SK-MEL-5 (cell line): ENCODE data around the gene DNAH6. TPM values are rescaled to one million over a fixed set of nuclear protein-coding genes. Genes with fewer than 3 reads are reported as not detected.
A peak's percentile ranks its signal among the peaks of the same experiment; 100 is the strongest.

Experiments used
- DNase-seq: peaks from one replicate; pipeline ENCODE4 v3.0.0-alpha.2; 2016; ENCODE audit warnings: low read depth, low spot score
- in situ Hi-C: cut with HindIII; loops from 2 replicates; pipeline ENCODE4 v1.10.0; 2016; ENCODE audit warnings: low sequenced_read_pairs, high pct_unique_total_duplicates, low pct_unique_long_range_greater_than_20kb
- total RNA-seq: library from RNA; depleted of rRNA; stranded (reverse); fragments of >200 nt; shearing (Covaris generic); gene quantifications from 2 replicates; pipeline ENCODE4 v1.2.3, GENCODE V29; 2014

Gene DNAH6
- total RNA-seq, 1 experiment from 2014 or later, result 15.6 TPM

DNA sequence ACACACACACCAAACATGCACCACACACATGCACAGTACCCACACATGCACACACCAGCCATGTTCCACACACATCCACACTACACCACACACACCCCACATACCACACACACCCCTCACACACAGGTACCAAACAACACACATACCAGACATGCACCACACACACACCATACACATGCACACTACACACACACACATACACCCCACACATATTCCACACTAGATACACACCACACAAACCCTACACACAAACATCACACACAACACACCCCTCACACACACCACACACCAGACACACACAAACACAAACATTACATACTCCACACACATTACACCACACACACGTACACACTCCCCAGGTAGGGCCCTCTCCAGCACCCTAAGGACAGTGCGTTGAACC lies 313.4 kb downstream of the DNAH6 start:
- in situ Hi-C loops, result no loop called here
- DNase-seq, result no peak

DNA sequence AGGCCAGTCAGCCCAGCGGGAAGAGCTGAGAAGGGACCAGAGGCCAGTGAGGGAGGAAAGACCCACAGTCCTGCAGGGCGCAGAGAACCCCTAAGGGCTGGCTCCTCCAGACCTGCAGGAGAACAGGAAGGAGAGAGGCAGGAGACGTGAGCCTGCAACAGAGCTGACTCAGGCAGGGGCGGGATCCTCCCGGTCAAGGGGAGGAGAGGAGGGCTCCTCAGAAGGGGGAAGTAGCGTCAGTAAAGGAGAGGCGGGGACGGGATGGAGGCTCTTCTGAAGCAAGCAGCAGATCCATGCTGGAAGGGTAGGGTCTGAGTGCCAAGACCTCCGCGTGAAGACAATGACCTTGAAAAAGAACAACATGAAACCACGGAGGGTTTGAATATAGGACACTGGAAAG lies 313.8 kb downstream of the DNAH6 start:
- DNase-seq, result no peak
- in situ Hi-C loops, result no loop called here

DNA sequence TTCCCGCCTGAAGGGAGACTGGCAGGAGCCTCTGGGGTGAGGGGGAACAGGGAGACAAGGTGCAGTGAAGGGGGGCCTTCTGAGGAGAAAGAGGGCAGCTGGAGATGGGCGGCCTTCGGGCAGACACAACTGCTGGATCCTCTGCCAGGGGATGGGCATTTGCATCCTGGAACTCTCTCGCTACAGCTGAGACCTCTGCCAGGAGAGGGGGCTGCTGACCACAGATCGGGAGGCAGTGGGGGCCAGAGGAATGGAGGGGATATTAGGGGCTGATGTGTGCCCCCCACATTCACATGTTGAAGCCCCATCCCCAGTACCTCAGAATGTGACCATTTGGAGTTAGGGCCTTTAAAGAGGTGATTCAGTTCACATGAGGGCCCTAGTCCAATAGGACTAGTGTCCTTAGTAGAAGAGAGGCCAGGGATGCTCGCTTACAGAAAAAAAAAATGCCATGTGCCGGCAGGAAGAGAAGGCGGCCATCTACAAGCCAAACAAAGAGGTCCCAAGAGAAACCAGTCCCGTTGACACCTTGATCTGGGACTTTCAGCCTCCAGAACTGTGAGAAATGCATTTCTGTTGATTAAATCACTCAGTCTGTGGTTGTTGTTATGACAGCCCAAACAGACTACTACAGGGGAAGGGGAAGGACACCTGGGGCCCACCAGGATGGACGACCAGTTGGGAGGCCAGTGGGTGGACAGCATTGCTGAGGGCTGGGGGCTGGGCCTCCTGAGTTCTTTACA lies 314.6 kb downstream of the DNAH6 start:
- in situ Hi-C loops, result no loop called here

DNA sequence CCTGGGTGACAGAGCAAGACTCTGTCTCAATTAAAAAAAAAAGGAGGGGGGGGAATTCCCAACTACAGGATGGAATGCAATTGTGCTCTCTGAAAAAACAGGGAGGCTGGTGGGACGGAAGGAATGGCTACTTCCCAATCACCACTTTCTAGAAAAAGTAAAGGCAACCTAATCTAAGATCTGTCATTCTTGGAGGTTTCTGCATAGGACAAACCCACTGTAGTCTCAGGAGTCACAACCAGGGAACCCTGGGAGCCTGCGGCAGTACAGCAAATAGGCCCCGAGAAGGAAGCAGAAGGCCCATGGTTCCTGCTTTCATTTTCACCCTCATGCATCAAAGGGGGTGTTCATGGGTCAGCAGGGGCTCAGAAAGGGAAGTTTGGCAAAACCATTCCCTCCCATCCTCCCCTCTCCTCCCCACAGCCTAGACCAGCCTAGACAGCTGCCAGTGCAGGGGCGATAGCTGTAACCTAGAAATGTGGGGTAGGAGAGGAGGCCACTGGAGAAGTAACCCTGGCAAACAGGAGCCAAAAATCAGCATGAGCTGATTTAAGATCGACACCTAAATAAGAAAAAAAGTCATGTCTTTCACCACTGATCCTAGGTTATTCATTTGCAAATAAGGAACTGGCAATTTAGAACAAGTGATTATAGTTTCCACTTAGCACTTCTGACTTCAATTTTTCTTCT lies 316.6 kb downstream of the DNAH6 start:
- no peak for DNase-seq
- in situ Hi-C loops, result no loop called here

More for the DNA sequence above, 314.6 kb downstream of the DNAH6 start:
- DNase-seq, result no peak

DNA sequence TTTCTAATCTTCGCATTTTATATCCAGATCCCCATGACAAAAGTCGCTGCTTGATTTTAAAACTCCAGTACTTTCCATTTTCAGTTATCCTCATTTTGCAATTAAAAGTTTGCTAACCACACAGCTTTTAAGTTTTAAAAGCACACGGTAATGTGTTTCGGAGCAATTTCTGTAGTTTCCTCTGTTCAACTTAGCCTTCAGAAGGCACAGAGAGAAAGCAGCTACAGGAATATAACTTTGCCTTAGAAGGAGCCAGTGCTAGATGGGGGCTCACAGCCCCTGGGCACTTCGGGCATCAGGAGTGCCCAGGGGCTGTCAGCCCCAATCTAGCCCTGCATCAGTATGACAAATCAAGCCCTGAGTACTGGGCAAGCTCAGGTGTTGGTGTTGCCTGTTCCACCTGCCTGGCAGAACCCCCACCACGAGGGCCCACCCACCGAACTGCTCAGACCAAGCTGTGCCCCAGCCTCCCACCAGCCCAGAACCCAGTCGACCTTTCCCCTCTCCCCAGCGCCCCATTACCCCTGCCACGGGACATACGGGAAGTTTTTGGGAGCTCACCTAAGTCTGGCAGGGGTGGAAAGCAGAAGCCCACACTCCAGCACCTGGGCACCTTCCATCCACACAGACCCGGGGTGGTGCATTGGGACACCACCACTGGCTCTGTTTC lies 317.3 kb downstream of the DNAH6 start:
- in situ Hi-C loops, result no loop called here
- DNase-seq, result no peak

DNA sequence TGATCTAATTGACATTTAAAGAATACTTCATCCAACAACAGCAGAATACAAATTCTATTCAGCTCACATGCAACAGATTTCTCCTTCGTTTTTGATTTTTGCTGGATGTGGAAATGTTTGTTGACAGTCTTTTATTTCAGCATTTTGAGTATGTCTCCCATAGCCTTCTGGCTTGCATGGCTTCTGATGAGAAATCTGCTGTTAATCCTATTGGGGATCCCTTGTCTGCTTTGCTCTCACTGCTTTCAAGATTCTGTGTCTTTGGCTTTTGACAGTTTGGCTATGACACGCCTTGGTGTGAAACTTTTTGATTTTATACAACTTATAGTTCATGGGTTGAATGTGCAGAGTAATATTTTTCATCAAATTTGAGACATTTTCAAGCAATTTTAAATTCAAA lies 319.9 kb downstream of the DNAH6 start:
- DNase-seq, result no peak
- in situ Hi-C loops, result no loop called here

DNA sequence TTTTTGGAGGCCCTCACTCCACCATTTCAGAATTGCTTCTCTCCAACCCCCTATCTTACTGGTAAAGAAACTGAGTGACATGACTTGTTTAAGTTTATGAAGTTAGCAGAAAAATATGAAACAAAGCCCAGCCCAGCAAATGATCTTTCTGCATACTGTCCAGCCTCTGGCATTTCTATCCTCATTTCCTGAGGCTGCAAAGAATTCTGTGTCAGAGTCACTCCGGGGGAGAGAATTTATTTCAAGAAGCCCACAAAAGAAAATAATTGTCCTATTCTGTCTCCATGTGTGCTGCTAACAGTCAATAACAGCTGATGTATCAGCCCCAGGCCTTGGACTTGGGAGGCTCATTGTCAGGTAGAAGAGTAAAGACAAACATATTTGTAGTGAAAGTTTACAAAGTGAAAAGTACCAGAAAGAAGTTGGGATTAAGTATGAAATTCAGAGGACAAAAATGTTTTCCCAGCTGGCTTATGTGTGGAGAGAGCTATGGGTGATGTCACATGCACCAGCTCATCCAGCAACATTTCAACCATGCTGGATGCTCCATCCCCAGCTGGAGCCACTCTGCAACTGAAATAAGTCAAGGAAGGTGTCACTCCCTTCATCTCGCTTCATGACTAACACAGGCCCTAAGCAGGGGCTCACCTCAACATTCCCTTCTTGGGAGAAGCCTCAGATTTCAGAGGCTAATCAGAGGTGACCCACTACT lies 322.3 kb downstream of the DNAH6 start:
- DNase-seq, result no peak
- in situ Hi-C loops, result no loop called here

DNA sequence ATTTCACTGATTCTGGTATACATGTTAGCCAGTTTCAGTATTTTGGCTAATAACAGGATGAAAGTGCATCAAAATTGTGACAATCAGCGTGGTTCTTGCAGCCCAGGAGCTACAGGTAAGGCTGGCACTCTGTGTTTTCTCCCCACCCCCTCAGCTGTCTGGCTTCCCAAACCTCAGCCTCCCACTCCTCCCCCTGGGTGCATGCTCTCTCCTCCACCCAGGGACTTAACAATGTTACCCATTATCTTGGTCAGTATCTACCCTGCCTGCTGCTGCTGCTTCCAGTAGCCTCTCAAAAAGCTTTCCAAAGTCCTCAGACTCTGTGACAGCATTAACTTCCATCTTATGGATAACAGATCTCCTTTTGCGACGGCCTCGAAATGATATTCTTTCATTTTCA lies 323.6 kb downstream of the DNAH6 start:
- in situ Hi-C loops, result loop anchor here (10.0 kb wide), 1 partner anchor 55 kb away; no protein-coding TSS in a partner anchor
- peak; percentile 52 for DNase-seq

DNA sequence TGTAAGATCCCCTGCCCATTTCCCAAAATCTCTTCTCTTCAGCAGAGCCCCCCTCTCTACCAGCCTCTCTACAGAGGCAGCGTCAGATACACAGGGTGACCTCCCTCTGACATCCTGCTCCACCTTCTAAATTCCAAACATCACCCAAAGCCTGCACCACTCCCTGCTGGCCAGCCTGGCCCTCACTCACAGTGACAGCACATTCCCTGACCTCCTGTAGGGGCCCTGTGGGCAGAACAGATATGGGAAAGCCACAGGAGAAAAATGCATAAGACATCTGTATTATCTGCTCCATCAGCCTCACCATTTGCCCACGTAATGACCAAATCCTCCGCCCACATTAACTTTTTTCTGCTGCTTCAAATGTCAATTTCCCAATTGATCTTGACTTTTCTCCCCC lies 324.0 kb downstream of the DNAH6 start:
- DNase-seq, result peak; percentile 32

DNA sequence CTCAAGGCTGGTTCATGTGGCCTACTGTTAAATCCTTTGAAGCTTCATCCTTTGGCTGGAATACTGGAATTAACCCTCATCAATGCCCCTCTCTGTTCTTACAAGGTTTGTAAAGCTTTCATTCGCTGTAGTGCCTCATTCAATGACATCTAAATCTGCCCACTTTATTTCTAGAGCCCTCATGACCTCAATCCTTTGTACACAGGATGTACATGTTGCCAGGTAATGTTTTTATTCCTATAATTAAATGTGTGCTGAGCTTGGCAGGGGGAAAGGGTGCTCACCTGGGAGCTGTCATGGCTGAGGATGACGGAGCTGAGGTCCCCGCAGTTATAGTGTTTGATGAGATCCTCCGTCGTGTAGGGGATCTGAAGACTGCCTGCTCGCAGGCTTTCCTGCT lies 325.3 kb downstream of the DNAH6 start:
- in situ Hi-C loops, result loop anchor here (10.0 kb wide), 1 partner anchor 57 kb away; no protein-coding TSS in a partner anchor
- no peak for DNase-seq

More for the DNA sequence above, 324.0 kb downstream of the DNAH6 start:
- in situ Hi-C loops, result loop anchor here (10.0 kb wide), 1 partner anchor 56 kb away; no protein-coding TSS in a partner anchor

DNA sequence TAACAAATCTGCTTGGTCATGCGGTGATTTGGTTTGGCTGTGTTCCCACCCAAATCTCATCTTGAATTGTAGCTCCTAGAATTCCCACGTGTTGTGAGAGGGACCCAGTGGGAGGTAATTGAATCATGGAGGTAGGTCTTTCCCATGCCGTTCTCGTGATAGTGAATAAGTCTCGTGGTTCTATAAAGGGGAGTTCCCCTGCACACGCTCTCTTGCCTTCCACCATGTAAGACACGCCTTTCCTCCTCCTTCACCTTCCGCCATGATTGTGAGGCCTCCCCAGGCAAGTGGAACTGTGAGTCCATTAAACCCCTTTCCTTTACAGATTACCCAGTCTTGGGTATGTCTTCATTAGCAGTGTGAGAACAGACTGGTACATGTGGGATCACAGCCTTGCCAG lies 327.8 kb downstream of the DNAH6 start:
- no peak for DNase-seq
- in situ Hi-C loops, result loop anchor here (10.0 kb wide), 1 partner anchor 59 kb away; no protein-coding TSS in a partner anchor

DNA sequence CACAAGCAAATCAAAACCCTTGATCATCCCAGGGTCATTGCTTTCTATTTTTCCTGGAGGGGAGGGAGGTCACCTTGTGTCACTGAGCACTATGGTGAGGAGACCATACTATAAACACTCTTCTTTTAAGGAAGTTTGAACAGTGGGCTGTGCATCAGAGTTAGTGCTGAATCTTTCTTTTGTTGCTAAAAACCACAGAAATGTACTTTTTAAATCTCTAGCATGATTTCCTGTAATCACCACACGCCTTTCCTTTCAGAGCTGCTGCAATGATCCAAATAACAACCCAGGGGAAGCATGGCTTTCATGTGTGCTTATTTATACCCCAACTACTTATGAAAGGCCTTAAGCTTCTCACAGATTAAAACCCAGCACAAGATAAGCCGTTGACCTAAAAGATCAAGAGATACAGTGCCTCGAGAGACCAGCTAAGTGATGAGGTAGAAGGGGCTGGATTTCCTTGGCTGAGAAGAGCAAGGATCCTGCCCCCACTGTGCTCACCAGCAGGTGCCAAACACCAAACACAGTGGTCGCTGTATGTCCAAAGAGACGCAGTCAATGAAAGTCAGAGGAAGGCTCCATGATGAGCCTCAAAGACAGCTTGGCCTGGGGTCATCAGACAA lies 329.9 kb downstream of the DNAH6 start:
- DNase-seq, result peak; percentile 49
- in situ Hi-C loops, result loop anchor here (10.0 kb wide), 1 partner anchor 61 kb away; no protein-coding TSS in a partner anchor

DNA sequence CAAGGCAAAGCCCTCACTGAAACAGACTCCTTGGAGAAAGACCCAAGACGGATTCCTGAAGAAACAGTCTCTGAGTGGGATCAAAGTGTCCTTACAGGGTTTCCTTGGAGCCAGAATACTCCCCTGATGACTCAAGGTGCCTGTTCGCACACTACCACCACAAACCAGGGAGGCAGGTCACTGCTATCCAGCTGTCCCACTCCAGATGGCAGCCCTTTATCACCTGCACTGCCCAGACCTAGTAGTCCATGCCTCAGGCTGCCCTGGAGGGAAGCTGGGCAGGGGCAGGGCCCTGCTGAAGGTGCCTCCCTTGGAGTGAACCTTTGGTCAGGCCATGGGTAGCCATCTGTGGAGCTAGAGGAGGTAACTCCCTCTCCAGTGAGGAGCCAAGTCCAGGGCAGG lies 330.4 kb downstream of the DNAH6 start:
- in situ Hi-C loops, result loop anchor here (10.0 kb wide), 1 partner anchor 62 kb away; no protein-coding TSS in a partner anchor
- no peak for DNase-seq

DNA sequence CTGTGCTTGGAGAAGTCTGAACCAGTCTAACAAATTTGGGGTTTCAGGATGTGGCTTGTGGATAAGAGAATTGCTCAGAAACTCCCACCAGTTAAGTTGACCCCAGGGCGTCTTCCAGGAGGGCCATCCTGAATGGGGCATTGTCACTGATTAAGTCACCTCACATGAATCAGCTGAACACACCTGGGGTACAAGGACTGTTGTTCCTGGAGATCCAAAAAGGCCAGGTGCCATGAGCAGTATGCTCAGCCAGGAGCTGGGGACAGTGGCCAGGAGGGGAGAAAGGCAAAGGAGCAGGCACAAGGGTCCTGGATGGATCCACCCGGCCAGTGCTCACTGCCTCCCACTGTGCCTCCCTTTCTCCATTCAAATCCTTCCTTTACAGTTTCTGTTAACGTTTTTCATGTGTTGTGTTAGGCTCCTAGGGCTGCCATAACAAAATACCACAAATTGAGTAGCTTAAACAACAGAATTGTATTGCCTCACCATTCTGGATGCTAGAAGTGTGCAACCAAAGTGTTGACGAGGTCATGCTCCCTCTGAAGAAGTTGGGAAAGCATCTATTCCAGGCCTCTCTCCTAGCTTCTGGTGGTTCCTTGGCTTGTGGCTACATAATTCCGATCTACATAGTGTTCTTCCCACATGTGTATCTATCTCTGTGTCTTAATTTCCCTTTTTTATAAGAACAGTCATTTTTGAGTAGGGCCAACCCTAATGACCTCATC lies 331.2 kb downstream of the DNAH6 start:
- in situ Hi-C loops, result loop anchor here (10.0 kb wide), 1 partner anchor 63 kb away; no protein-coding TSS in a partner anchor
- DNase-seq, result no peak

DNA sequence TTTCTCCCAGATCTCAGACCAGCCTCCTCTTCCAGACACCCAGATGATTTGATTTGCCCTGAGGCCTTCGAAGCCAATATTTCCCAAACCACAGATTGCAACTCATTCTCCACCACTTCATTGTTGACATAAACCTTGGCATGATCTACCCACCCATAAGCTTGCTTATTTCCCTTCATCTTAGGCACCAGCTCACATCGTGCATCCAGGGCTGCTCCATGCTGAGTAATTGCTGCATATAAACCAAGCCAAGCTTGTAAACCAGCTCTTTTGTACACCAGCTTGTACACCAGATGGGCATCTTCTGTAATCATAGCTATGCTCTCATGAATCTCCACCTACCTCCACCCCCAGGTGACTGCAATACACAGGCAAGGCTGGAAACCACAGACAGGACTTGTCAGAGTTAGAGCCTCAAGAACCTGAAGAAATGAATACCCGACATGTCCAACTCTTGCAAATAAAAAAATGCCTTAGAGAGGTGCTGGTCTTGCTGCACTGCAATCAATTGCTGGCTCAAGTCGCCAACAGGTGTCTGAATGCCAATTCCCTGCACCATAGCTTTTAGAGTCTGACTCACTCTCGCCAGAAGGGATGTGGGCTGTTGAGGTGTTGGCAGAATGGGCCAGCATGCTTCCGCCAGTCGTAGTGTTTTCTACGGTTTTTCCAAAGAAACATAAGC lies 333.1 kb downstream of the DNAH6 start:
- no peak for DNase-seq
- in situ Hi-C loops, result loop anchor here (10.0 kb wide), 1 partner anchor 65 kb away; no protein-coding TSS in a partner anchor

DNA sequence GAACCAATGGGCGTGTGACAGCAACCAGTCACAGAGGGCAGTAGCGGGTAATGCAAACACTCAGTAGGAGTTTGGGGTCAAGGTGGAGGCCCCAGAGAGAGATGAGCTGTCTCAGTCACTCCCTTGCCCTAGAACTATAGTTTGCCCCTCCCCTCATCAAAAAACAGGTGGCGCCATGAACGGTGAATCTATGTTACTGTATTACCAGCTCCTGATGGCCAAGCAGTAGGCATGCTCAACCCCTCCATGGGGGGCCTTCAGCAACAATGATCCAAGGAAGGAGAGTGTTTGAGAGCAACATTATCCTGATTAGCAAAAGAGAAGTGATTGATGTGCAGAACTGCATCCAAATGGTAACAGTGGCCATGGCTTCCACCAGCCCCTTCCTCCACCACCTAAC lies 334.2 kb downstream of the DNAH6 start:
- in situ Hi-C loops, result no loop called here
- no peak for DNase-seq
